ENCODE data around the gene GREB1L.

GRCh38 chr18:21459706-21460286, 217.8 kb downstream of the GREB1L start:
- TF ChIP-seq EZH2 (IDR thresholded peaks at IDR 0.05; ENCODE audit: borderline replicate concordance, low read length): no peak
- TF ChIP-seq CTCF (IDR thresholded peaks at IDR 0.05; ENCODE audit: low read length): no peak
